A549 treated with Hydrocortisone at 1 μM for 4 hours (cell line): ENCODE measurements around the gene OR4B1. TPM values are rescaled to one million over a fixed set of nuclear protein-coding genes. Genes with fewer than 3 reads are reported as not detected.

Source experiments
- total RNA-seq: library from RNA; stranded (reverse); fragments of 200-300 nt; extraction: Qiagen RNA extraction; gene quantifications from 5 replicates; pipeline ENCODE4 v1.2.3, GENCODE V29; 2022

Gene OR4B1, protein sequence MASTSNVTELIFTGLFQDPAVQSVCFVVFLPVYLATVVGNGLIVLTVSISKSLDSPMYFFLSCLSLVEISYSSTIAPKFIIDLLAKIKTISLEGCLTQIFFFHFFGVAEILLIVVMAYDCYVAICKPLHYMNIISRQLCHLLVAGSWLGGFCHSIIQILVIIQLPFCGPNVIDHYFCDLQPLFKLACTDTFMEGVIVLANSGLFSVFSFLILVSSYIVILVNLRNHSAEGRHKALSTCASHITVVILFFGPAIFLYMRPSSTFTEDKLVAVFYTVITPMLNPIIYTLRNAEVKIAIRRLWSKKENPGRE
- not detected in 5 replicates for total RNA-seq

DNA sequence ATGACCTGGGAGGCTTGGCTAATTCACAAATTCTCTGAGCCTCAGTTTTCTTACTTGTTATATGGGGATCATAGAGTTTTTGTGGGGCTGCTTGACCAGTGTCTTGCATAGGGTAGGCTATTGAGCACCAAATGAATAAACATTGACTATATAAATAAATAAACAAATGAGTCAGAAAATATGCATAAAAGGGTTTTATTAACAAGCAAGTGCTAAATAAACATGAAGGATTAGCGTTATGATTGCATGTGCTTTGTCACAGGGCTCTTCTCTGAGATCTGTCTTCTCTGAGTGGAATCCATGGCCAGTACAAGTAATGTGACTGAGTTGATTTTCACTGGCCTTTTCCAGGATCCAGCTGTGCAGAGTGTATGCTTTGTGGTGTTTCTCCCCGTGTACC, at the start of gene OR4B1:
OR4B1 (plus strand) TSS at position 301 of the 400 bp plus-strand sequence; CDS start at position 301, 0 bp downstream.

DNA sequence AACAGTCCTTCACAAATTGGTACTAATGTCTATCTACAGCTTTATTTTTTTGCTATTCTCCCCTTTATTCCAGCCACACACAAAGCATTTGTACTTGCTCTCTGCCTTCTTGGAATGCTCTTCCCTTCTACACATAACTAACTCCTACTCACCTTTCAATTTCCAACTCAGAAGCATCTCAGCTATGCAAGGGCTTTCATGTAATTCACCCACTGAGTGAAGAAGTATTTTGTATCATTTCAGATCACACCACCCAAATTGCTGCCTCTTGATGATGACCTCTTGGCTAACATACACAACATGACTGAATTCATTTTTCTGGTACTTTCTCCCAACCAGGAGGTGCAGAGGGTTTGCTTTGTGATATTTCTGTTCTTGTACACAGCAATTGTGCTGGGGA, 28.2 kb downstream of the OR4B1 start, which contains the start of gene OR4X2:
OR4X2 (plus strand) TSS at position 301 of the 400 bp plus-strand sequence; CDS start at position 301, 0 bp downstream.

DNA sequence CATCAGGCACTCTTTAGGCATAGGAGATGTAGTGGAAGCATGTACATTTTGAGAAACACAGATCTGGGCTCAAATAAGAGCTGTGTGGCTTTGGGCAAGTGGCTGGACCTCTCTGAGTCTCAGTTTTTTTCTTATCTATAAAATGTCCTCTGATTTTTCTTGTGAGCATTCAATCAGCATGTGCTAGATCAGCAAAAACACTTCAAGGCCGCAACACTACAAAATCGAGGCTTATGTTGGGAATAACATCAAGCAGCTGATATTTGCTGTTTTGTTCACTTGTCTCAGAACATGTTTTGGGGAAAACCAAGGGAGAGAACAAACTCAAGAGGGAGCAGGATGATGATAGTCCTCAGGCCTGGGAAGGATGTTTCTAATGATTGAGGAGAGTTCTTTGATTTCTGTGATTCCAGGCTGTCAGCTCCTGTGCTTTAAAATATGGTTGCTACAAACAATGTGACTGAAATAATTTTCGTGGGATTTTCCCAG, 46.9 kb downstream of the OR4B1 start, which contains the start of gene OR4X1:
OR4X1 (plus strand) TSS at position 439 of the 489 bp plus-strand sequence; CDS start at position 439, 0 bp downstream.

Other genes starting within 250 kb of the OR4B1 start
- 36.5 to 70.7 TPM (median 53.1 TPM) in 5 replicates for gene PTPRJ, start 236.3 kb upstream of the OR4B1 start, total RNA-seq
- gene OR4X2, start 28.3 kb downstream of the OR4B1 start, total RNA-seq = not detected in 5 replicates
- gene OR4X1, start 47.1 kb downstream of the OR4B1 start, total RNA-seq = not detected in 5 replicates
- not detected in 5 replicates for gene OR4S1, start 89.4 kb downstream of the OR4B1 start, total RNA-seq
- gene OR4C3, start 108.1 kb downstream of the OR4B1 start, total RNA-seq = not detected in 5 replicates
- gene OR4C5, start 149.7 kb downstream of the OR4B1 start, total RNA-seq = not detected in 5 replicates